HG03439 (cell line): ENCODE measurements around the gene GOLGA8T.
"Not testable (repeated sequence)": the region's sequence is repeated elsewhere in the genome, so short reads cannot be mapped to it uniquely, and the experiment has no call there.

ENCODE experiments used
- ATAC-seq: cut with Tn5 transposase; IDR thresholded peaks from one replicate; pipeline ENCODE4 v1.9.1; 2021; ENCODE audit warnings: mild to moderate bottlenecking, moderate library complexity; ENCODE audit not compliant: unreplicated experiment

GOLGA8T gene

DNA sequence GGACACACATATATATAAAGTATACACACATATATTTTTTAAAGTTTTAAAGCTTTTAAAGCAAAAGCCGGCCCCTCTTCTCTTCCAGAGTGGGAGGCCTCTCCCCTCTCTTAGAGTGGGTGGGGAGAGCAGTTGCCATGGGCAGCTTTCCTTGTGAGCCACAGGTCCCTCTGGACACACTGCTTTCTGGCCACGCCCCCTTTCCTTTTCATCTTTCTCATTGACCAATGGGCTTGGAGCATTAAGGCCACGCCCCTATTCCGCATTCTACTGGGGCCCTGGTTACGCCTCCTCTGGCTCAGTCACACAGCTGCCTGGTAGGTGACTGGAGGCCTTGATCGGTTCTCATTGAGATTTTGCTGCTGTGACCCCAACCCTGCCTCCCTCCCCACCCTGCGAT lies at the start of gene GOLGA8T:
Gene GOLGA8T (plus strand): TSS at position 301 of the 400 bp plus-strand sequence. CDS start 98 bp downstream, at position 399.
- ATAC-seq = not testable (repeated sequence)

- not testable (repeated sequence) for ATAC-seq
Measured at GRCh38 chr15:30097827-30098226, 37.0 kb upstream of the GOLGA8T start.

DNA sequence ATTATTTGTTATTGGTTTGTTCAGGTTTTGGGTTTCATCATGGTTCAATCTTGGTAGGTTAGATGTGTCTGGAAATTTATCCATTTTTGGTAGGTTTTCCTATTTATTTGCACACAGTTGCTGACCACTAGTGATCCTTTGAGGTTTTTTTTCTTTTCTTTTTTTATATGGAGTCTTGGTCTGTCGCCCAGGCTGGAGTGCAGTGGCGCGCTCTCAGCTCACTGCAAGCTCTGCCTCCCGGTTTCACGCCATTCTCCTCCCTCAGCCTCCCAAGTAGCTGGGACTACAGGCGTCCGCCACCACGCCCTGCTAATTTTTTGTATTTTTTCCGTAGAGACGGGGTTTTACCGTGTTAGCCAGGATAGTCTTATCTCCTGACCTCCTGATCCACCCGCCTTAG lies 32.0 kb upstream of the GOLGA8T start:
- ATAC-seq = not testable (repeated sequence)

DNA sequence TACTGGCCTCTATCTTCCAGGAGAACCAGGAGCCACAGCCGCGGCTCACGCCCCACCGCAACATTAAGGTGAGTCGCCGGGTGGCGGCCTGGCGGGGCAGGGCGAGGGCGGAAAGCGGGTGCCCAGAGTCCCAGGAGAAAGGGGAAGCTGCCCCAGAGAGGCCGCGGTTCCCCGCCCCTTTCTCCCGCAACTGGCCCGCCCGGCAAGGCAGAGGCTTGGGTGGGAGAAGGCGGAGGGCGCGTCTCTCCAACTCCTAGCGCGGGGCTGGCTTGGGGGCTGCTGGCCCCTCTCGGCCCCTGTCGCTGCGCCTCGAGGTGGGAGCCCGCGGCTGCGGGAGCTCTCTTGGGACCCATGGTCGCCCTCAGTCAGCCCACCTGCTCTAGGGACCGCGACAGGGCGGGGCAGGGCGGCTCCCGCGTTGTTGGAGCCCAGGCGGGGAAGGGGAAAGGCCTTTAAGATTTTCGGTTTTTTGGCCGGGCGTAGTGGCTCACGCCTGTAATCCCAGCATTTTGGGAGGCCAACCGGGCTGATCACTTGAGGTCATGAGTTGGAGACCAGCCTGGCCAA lies 30.8 kb upstream of the GOLGA8T start:
- not testable (repeated sequence) for ATAC-seq

DNA sequence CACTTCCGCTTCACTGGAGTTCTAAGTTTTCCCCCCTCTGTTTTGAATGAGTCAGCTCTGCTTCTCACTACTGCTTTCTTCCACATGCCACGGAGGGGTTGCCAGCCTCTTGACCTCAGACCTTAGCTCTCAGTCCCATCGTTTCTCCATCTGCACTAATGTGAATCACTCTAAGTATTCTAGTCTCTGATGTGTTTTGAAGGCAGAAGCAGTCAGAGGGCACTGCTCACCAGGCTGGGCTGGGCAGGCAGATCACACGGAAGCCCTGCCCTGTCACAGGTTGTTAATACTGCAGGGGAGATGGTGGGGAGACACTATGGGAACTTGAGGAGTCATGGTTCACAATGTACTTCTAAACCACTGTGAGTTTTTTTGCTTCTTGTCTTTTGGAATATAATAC lies 24.3 kb upstream of the GOLGA8T start:
- ATAC-seq = not testable (repeated sequence)

DNA sequence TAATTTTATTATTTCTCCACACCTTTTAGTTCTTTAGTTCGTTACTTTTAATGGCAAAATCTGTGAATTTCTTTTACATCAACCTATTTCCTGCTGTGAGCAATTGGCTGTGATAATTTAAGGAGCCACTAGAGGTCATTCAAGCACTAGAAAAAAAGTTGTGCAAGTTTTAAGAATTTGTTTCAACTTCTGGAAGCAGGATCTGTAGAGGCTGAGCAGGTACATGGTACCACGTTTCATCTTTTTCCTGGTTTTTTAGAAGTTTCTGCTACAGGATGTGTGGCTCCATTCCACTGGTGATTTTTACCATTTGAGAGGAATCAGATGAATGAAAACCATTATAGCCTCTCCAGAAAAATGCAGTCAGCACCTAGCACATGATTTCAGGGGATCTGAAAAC lies 4.8 kb upstream of the GOLGA8T start:
- not testable (repeated sequence) for ATAC-seq

DNA sequence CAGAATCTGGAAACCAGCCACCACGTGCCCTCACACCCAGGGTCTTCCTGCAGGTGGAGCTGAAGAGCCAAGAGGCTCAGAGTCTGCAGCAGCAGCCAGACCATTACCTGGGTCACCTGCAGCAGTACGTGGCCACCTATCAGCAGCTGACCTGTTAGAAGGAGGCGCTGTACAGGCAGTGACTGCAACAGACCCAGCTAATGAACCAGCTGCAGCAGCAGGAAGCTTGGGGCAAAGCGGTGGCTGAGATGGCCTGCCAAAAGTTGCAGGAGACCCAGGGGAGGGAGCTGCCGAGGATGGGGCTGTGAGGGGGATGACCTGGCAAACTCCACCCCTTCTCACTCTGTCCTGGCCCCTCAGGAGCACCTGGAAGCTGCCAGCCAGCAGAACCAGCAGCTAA lies 8.4 kb downstream of the GOLGA8T start:
- ATAC-seq = not testable (repeated sequence)

DNA sequence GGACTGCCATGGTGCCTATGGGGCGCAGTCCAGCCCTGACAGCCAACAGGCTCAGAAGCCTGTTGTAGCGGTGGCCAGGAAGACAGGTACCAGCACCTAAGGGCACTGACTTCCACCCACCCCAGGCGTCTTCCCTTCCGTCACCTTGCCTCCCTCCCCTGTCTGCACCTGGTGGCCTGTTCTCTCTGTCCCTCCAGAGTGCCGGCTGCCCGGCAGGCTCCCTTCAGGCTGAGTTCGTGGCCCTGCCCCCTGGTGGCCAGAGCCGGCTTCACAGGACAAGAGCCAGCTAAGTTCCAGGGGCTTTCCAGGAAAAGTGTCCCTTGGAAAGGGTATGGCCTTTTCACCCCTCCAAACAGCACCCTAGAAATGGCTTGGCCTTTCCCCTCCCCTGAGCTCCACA lies 15.0 kb downstream of the GOLGA8T start:
- ATAC-seq = not testable (repeated sequence)

DNA sequence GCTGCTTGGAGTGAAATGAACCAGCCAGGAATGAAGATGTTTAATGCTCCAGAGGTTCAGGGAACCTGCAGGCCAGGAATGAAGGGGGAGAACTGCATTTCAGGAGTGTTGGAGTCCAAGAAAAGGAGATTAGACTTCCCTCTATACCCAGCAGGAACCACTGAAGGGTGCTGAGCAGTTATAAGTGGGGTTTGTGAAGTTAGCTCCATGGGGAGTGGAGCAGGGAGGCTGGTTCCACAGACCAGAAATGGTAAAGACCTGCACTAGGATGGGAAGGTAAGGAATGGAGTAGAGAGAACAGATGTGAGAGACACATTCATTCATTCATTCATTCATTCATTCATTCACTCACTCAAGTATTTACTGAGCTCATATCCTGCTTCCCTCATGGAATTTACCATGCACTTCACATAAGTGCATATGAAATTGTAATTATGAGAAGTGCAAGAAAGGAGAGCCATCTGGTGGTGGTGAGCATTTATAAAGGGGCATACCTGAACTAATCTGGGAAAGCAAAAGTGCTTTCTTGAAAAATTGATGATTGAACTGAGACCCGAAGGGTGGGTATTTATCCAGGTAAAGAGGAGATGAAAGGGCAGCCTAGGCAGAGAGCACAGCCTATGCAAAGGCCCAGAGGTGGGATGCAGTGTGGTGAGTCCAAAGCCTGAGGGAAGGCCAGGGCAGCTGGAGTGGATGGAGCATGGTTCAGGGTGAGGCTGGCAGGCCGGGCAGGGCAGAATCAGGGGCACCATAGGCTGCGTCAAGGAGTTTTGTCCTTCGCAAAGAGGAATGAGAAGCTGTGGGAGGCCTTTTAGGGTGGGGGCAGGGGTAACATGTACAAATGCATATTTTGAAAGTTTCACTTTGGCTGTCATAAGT lies 27.9 kb downstream of the GOLGA8T start:
- ATAC-seq = not testable (repeated sequence)

DNA sequence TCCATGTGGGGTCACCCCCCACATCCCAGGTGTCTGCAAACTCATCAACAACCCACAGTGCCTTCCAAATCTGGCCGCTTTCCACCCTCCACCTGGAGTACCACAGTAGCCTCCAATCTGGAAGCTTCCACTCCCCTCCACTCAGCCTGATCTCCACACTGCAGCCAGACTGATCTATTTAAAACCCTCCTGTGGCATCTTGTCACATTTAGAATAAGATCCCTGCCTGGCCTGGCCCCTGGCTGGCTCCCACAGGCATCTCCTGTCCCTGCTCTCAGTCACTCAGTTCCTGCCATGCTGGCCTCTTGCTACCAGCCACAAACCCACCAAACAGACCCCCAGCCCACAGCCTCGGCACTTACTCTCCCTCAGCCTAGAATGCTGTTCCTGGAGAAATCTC lies 28.9 kb downstream of the GOLGA8T start:
- not testable (repeated sequence) for ATAC-seq

DNA sequence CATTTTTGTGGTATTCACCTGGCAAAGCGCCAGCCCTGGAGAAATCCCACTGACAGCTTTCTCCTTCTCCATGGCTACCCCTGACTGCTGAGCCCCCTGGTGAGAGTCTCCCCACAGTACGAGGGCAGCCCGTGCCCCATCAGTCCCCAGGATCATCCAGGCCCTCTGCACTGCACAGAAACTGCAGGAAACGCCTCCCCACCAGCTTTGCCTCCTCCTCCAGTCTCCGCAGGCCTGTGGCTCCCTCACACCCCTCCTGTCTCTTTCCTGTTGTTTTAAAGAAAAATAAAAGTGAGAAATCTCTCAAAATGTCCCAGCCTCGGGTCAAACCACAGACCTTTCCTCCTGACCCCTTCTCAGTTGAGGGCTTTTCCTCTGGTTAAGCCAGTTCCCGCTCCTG lies 29.4 kb downstream of the GOLGA8T start:
- ATAC-seq = not testable (repeated sequence)

- not testable (repeated sequence) for ATAC-seq
Measured at GRCh38 chr15:30167403-30167802, 32.6 kb downstream of the GOLGA8T start.

DNA sequence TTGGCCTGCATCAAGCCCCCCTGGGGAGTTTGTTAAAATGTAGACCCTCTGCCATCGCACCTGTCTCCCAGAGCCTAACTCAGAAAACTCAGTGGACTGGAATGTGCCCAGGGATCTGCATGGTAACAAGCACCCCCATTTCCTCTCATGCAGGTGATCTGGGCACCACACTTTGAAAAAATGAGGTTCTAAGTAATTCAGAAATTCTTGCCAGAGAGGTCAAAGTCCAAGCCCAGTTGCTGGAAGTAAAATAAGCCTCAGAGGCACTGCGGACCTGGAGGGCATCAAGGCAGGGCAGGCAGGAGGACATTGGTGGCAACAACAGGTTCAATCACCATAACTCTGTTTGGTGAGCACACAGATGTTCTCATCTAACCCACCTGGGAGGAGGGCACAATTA lies 33.0 kb downstream of the GOLGA8T start:
- ATAC-seq = not testable (repeated sequence)

- ATAC-seq = not testable (repeated sequence)
Measured at GRCh38 chr15:30171452-30171851, 36.6 kb downstream of the GOLGA8T start.

DNA sequence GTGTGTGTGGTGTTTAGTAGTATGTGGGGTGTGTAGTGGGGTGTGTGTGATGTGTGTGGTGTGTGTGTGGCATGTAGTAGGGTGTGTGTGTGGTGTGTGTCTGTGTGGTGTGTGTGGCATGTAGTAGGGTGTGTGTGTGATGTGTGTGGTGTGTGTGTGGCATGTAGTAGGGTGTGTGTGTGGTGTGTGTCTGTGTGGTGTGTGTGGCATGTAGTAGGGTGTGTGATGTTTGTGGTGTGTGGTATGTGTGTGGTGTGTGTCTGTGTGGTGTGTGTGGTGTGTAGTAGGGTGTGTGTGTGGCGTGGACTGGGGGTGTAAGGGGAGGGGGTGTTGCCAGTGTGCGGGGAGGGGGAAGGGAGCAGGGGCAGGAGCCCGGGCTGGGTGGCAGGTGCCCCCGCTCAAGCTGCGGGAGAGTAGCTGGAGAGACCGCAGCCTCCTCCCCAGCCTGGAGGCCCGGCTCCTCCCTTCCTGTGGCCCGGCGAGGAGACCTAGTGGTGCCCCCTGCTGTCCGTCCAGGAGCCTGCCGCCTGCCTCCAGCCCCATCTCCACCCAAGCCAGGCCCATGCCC lies 38.3 kb downstream of the GOLGA8T start:
- ATAC-seq = peak; percentile 70

GRCh38 chr15:30175291-30175690 lies 40.4 kb downstream of the GOLGA8T start:
- not testable (repeated sequence) for ATAC-seq

- ATAC-seq = not testable (repeated sequence)
Measured at GRCh38 chr15:30176613-30177012, 41.8 kb downstream of the GOLGA8T start.

- ATAC-seq = not testable (repeated sequence)
Measured at GRCh38 chr15:30179814-30180213, 45.0 kb downstream of the GOLGA8T start.

DNA sequence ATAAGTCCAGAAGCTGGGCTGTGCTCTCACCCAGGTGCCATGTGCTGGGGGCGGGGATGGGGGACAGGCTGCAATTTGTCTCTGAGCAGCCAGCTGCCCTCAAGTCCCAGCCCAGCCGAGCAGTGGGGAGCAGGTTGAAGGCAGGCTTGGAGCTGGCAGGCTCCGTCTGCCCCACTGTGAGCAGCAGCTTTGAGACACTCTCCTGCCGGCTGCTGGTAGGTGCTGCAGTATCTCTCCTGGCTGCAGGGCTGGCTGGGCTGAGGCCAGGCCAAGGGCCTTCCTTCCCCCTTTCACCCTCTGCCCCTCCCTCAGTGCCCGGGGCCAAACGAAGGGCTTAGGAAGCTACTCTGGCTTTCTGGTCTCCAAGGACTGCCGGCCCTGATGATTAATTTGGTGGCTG lies 50.6 kb downstream of the GOLGA8T start:
- ATAC-seq = not testable (repeated sequence)

GRCh38 chr15:30187429-30187828 lies 52.6 kb downstream of the GOLGA8T start:
- not testable (repeated sequence) for ATAC-seq

DNA sequence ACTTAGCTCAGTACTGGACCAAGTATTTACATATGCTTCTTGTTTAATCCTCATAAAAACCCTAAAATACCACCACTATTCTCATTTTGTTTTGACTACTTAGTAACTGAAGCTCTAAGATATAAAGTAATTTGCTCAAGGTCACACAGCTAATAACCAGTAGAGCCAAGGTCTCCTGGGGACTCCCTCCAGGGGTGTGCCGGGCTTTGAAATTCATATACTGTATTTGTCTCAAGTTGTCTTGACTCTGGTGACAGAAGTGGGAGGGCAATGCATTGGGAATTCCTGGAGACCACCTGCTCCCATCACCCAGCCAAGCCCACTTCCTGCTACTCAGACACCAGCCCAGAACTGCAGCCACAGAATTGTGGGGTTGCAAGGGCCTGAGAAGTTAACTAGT lies 54.9 kb downstream of the GOLGA8T start:
- not testable (repeated sequence) for ATAC-seq

- ATAC-seq = not testable (repeated sequence)
Measured at GRCh38 chr15:30191143-30191542, 56.3 kb downstream of the GOLGA8T start.
